ENCODE measurements around the gene POLR2L.

POLR2L gene

DNA sequence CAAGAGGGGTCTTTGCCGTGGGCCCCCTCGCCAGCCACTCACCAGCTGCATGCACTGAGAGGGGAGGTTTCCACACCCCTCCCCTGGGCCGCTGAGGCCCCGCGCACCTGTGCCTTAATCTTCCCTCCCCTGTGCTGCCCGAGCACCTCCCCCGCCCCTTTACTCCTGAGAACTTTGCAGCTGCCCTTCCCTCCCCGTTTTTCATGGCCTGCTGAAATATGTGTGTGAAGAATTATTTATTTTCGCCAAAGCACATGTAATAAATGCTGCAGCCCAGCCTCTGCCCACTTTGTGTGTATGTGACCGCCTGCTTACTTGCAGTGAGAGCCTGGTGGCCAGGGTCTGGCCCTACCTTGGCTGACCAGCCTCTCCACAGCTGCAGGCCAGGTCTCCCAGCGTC, 17.4 kb downstream of the POLR2L start:
- no peak for DNase-seq

DNA sequence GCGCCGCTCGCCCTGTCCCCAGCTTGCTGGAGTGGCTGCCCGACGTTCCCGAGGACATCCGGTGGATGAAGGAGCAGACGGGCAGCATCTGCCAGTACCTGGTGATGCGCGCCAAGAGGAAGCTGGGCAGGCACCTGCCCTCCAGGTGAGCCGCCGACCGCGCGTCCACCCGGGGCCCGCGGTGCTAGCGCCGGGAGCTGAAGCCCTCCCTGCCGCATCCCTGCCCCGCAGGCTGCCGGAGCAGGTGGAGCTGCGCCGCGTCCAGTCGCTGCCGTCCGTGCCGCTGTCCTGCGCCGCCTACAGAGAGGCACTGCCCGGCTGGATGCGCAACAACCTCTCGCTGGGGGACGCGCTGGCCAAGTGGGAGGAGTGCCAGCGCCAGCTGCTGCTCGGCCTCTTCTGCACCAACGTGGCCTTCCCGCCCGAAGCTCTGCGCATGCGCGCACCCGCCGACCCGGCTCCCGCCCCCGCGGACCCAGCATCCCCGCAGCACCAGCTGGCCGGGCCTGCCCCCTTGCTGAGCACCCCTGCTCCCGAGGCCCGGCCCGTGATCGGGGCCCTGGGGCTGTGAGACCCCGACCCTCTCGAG, 17.9 kb downstream of the POLR2L start:
- no peak for DNase-seq

DNA sequence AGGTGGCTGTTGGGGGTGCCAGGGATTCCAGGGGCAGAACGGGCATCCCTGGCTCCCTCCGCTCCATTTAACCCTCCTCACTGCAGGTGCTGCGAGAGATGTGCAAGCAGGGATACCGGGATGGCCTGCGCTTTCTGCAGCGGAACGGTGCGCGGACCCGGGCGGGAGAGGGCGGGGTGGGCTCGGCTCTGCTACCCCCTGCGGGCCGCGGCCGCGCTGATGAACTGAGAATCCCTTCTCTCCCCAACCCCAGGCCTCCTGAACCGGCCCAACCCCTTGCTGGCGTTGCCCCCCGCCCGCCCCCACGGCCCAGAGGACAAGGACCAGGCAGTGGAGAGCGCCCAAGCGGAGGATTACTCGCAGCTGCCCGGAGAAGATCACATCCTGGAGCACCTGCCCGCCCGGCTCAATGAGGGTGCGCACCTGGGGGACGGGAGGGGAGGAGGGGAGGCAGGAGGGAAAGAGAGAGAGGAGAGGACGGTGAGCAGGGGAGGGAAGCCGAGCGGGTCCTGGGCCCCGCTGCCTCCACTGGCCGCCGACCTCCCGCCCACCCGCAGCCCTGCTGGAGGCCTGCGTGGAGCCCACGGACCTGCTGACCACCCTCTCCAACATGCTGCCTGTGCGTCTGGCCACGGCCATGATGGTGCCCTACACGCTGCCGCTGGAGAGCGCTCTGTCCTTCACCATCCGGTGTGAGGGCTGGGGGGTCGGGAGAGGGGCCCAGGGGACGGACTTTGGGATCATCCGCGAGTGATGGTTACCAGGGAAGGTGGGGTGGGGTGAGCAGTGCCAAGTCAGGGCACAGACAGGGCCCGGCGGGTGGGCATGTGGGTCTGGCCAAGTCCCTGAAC, 18.7 kb downstream of the POLR2L start:
- no peak for DNase-seq

DNA sequence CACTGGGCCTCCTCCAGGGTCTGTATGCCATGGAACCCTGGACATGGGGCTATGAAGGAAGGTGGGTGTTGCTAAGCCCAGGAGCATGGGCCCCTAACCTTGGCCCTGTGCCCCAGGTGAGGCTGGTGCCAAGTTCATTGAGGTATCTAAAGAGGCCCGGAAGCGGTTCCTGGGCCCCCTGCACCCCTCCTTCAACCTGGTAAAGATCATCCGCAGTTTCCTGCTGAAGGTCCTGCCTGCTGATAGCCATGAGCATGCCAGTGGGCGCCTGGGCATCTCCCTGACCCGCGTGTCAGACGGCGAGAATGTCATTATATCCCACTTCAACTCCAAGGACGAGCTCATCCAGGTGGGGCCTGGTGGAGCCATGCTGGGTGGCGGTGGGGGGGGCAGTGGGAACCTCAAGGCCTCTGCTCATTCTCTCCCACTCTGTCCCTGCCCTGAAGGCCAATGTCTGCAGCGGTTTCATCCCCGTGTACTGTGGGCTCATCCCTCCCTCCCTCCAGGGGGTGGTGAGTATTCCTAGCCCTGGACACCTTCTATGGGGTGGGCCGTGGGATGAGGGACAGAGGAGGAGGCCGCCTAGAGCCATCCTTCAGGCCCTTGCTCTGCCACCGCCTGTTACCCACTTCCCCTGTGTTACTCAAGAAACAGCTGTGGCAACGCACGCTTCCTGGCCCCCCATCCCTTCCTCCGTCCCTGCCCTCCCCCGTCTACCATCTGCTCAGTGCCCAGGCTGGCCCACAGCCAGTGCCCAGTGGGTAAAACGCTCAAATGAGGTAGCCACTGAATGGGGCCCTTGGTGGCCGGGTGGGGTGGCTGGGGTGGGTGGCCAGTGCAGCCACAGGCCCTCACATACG, 20.6 kb downstream of the POLR2L start:
- DNase-seq: no peak

DNA sequence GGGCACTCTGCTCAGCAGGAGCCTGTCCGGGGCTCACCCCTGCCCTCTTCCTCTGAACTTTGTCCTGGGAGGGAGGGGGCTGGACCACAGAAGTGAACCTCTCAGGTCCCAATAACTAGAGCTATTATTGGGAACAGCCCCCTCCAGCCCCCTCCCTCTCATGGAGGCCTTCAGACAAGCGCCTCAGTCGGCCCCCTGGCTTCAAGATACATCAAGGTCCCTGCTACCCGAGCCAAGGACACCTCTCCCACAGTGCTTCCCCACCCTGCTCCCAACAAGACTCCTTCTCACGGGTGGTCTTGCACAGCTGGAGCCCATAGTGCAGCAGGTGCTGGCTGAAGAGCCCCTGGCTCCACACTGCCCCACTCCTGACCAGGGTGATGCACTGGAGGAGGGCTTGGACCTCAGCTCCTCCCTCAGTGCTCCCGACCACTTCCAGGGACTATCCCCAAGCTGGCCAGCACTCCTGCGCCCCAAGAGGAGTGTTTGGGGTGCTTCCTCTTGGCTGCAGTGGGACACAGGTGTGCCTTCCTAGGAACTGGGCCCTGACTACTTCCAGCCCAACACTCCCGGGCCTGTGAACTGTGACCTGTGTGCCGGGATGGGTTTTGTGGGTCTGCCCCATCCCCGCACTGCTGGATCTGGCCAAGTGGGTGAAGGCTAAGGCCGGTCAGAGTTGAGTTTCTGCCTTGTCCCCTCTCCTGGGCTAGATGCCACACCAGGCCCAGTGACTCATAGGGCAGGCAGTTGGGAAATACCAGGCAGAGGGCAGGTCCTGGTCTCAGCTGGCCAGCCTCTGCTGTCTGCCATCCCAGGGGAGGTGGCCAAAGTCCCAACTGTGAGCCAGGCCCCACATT, 21.4 kb downstream of the POLR2L start:
- DNase-seq: no peak

DNA sequence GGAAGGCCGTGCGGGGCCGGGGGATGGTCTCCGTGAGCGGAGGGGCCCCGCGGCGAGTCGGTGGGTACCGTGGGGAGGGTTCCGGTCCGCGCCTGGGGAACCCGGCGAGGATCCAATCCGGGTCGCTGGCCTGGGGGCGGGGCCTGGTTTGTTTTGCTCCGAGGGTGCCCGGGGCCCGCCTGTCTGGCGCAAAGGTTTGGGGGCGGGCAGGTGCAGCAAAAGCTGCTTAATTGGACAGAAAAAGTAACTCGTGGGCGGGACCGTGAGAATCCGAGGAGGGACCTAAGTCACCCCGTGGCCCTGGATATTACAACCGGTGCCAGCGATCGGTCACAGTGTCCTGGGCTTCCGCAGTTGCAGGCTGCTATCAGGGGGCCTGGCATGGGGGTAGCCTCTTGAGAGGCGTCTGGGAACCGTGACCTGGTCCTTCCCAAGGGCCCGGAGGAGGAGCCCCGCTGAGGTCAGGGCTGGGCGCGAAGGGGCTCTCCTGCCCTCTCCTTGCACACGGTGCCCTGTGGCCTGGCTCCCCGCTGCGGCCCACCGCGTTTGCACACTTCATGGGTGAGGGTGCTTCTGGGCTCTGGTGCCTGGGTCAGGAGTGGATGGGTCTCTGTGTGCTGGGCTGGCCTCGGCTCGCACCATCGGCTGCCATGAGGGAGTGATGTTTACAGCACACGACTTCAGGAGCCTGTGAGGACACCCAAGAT, 22.2 kb downstream of the POLR2L start:
- no peak for DNase-seq

DNA sequence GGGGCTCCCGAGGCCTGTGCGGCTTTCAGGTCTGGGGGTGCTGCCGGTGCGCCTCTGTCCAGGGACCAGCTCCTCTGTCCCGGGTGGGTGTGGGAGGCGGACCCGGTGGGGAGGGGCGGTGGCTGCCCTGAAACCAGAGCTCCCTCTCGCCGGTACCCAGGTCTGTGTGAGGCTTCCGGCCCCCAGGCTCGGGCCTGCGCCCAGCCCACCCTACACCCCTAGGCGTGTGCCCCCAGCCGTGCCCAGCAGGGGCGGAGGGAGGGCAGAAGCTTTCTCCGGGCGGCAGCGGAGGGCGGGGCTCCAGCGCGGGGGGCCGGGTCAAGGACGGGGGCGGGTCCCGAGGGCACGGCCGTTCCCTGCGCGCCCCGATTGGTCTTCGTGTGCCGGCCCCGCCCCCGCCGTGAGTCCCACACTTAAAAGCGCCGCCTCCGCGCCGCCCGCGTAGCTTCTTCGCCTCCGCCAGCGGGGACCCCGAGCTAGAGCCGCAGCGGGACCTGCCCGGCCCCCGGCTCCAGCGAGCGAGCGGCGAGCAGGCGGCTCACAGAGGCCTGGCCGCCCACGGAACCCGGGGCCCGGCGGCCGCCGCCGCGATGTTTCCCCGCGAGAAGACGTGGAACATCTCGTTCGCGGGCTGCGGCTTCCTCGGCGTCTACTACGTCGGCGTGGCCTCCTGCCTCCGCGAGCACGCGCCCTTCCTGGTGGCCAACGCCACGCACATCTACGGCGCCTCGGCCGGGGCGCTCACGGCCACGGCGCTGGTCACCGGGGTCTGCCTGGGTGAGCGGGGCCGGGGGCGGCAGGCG, 23.0 kb downstream of the POLR2L start:
- DNase-seq: peak; percentile 87

DNA sequence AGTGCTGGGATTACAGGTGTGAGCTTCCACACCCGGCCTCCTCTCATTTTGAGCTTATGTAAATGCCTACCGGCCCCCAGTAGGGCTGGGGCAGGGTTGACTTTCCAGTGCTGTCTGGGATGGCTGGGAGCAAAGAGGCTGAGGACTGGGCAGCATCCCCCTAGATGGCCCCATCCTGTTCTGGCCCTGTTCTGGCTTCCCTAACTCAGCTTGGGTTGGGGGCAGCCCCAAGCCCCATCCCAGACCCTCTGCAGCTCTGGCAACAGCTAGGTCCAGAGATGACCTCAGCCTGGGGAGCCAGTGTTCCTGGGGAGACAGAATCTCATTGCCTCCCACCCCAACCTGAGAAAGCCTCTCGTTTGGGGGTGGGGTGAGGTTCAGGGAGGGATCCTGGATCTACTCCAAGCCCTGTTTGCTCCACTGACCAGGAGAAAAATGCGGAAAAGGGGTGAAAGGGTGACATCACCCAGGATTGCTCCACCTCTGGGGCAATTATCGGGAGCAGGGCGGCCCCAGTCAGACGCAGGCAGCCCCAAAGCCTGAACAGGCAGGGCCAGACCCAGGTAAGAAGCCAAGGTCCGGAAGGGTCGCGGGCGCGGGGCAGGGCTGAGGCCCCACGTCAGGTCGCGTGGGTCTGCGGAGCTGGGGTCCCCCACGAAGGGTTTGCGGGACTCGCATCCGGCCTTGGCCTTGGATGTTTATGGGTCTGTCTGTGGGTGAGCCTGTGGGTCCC, 23.8 kb downstream of the POLR2L start, which contains the start of gene PNPLA2:
PNPLA2 (plus strand) TSS at position 519 of the 733 bp plus-strand sequence. CDS start 805 bp downstream, outside the sequence.
- DNase-seq: peak; percentile 54

DNA sequence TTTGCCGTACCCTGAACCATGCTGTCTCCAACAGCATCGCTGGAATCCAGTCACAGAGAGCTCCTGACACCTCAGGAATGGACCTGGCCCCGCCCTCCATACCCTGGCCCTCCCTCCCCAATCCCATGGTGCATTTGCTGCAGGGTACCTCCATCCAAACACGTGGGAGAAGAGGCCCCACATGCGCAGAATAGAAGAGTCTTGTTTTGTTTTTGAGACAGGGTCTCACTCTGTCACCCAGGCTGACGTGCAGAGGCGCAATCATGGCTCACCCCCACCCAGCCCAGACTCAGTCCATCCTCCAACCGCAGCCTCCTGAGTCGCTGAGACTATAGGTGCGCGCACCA, 25.9 kb downstream of the POLR2L start:
- no peak for DNase-seq

DNA sequence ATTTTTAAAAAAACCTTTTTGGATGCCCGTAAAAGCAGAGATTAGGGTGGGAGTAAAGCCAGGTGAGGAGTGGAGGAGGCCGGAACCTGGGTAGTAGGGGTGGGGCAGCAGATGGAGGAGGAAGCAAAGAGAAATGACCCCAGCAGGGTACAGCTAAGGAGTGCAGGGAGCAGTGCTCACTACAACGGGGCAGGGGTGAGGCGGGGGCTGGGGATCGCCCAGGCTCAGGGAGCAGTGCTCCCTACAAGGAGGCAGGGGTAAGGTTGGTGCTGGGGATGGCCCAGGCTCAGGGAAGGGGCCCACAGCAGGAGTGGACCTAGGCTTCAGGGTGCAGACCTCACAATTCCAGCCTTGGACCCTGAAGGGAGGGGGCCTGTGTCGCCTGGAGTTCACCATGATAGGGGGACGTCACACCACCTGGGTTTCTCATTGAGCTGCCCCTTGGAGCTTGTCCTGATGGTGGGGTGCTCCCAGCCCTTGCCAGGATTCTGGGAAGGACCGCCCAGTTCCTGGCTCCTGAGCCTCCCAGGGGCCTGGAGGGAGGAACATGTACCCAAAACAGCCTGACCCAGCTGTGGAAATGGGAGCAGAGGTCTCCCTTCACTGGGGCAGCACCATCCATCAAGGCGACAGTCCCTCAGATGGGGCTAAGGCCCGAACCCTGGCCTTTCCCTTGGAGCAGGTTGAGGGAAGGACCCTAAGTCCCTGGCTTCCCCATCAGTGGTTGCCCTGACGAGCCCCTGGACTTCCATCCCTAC, 26.5 kb downstream of the POLR2L start:
- no peak for DNase-seq

DNA sequence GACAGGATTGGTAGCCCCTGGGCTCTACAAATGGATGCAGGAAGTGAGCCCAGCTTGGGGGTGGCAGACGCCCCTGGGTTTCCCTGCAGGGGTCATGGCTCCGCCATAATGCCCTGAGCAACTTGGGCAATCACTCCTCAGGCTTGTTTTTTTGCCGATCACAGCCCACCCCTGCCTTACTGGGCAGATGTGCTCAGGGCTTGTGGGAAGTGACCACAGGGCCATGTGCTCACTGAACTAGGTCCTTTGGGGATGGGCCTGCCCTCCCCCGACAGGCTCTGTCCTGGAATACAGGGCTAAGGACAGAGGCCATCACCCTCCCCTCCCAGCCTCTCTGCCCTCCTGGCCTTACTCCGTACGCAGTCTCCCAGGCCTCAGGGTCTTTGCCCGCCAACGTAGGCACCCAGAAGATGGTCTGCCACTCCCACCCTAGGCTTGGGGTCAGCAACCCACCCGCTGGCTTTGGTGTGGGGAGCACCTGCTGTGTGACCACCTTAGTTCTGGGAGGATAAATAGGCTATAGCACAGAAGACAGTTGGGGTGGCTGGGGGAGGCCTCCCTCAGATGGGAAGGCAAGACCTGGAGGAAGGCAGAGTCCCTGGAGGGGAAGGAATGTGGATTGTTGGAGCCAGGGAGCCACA, 28.8 kb downstream of the POLR2L start:
- no peak for DNase-seq

DNA sequence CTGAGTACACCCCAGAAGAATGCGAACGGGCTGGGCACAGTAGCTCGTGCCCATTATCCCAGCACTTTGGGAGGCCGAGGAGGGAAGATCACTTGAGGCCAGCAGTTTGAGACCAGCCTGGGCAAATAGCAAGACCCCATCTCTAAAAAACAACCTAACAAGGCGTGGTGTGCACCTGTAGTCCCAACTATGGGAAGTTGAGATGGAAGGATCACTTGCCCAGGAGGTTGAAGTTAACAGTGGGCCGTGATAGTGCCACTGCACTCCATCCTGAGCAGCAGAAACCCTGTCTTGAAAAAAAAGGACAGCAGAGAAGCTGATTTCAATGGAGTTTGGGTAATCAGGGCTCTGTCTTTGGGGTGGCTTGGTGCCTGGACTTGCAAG, 29.3 kb downstream of the POLR2L start:
- DNase-seq: no peak

DNA sequence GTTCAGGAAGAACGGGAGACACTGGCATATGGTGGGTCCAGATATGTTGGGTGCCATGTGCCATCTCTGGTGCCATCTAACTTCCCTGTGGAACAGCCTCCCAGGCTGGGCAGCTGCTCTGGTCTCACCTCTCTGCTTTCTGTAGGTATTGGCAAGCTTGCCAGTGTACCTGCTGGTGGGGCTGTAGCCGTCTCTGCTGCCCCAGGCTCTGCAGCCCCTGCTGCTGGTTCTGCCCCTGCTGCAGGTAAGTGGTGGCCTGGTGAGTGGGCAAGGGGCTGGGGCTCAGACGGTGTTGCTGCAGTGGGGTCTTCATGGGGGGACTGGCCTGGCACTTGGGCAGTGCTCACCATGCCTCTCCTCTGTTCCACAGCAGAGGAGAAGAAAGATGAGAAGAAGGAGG, 29.9 kb downstream of the POLR2L start:
- no peak for DNase-seq

DNA sequence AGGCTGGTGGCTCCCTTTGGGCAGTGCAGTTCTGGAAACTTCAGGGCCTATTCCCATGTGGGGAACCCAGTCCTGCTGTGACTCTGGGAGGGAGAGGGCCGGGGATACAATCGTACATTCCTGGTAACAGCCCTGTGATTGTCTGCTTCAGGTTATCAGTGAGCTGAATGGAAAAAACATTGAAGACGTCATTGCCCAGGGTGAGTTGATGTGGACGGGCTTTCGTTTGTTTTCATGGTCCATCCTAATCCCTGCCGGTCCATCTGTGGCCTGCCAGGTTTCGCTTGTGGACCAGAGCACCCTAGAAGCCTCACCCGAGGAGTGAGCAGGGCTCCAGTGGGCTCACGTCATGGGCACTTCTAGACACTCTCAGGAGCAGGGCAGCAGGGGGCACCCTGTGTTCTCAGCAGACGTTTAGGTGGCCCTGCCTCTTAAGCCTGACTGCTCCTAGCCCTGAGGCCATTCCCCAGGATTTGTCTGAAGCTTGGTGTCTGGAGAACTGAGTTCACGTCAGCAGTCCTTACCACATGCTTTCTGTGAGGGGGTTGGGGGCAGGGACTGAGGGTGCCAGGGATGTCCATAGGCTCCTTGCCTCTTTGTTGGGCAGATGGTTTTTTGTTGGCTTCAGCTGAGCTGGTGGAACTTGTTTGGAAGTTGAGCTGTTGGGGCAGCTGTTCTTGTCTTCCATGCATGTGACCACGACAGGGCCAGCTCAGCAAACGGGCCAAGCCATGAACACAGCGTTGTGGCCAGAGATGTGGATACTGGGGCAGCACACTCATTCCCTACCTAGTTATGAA, 30.7 kb downstream of the POLR2L start:
- DNase-seq: no peak

DNA sequence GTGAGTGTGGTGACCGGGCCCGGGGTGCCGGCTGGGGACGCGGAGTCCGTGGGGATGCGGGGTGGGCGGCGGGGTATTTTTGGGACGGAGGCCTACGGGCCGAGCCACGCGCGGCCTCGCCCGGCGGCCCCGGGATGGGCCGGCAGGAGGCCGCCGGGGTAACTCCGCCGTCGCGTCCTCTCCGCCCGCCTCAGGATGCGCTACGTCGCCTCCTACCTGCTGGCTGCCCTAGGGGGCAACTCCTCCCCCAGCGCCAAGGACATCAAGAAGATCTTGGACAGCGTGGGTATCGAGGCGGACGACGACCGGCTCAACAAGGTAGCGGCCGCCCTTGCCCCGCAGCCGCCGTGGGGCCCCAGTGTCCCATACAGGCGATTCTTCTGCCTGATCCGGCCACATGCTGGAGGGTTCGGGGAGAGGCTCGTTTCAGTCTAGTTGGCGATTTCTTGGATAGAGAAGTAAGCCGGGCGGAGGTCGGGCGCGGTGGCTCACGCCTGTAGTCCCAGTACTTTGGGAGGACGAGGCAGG, 32.2 kb downstream of the POLR2L start:
- no peak for DNase-seq

DNA sequence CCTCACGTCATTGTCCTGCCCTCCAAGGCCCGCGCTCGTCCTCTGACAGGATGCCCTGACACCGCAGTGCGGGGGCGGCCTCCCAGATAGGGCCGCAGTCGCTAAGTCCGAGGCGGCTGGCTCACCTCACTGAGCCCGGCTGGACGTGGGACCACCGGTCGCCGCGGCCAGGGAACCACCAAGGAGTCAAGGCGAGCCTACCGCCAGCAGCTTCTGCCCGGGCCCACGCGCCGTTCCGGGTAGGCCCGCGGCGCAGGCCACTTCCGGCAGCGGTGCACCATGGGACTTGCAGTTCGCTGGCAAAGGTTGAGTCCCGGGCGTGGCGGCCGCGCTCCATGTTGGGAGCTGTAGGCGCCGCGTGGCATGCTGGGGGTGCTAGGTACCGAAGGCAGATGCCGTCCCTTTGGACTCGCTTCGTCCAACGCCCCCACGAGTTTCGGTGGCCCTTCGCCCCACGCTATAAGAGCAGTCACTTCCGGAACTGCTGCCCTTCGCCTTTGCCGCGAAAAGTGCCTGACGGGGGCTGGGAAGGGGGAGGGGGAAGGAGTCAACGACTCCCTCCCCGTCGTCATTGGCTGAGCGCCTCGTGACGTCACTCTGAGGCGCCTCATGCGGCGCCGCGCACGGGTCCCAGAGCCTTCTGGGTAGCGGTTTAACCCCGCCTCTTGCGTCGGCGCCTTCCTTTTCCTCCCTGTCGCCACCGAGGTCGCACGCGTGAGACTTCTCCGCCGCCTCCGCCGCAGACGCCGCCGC, 32.9 kb downstream of the POLR2L start, which contains the start of gene RPLP2:
RPLP2 (plus strand) TSS at position 681 of the 753 bp plus-strand sequence. CDS start 268 bp downstream, outside the sequence.
- peak; percentile 97 for DNase-seq
